Fibroblast of skin of right biceps (primary cell): ENCODE results near the gene NBEAL2.
A peak's percentile ranks its signal among the peaks of the same experiment; 100 is the strongest.

ENCODE experiments used
- DNase-seq: peaks from one replicate; pipeline ENCODE4 v3.0.0-alpha.2; 2013

Gene NBEAL2

DNA sequence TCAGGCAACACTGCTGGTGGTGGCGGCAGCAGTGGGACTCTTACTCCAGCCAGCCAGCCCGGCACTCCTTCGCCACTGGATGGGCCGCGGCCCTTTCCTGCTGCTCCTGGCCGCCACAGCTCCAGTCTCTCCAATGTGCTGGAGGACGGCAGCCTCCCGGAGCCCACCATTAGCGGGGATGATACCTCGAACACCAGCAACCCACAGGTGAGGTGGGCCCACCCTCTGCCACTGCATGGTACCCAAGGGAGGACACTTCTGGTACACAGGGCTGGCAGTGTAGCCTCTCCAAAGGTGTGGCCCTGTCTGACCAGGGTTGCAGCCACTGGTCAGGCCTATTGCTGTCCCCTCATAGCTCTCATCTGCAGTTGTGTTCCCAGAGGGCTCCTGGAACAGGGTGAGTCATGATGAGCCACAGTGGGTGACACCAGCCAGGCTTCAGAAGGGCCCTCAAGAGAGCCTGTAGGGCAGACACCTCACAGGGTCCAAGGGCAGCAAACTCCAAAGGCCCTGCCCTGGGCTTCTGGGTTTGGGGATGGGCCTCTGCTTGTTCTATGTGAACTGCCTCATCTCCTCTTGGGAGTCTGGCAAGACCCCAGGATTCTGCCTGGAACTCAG lies 20.8 kb downstream of the NBEAL2 start:
- peak; percentile 8 for DNase-seq

DNA sequence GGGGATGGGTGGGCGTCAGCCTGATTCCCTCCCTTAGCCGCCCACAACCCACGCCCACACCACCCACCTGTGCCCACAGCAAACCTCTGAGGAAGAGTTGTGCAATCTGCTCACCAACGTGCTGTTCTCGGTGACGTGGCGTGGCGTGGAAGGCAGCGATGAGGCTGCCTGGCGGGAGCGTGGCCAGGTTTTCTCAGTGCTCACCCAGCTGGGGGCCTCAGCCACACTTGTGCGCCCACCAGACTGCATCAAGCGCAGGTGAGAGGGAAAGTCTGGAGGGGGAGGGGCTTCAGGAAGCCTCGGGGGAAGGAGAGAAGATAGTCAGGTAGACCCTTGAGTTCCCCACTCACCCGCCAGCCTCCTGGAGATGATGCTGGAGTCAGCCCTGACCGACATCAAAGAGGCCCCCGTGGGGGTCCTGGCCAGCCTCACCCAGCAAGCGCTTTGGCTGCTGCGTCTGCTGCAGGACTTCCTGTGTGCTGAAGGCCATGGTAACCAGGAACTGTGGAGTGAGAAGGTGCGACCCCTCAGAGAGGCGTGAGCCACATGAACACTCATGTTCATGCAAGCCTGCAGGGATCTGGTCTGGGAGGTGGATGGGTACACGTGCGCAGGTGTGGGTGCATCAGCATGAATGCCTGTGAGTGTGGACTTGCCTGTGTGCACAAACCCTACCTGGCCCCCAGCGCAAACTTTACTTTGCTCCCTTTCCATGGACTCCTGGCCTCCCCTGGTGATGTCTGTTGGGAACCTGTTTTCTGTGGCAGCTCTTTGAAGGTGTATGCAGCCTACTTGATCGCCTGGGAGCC lies 21.7 kb downstream of the NBEAL2 start:
- no peak for DNase-seq

DNA sequence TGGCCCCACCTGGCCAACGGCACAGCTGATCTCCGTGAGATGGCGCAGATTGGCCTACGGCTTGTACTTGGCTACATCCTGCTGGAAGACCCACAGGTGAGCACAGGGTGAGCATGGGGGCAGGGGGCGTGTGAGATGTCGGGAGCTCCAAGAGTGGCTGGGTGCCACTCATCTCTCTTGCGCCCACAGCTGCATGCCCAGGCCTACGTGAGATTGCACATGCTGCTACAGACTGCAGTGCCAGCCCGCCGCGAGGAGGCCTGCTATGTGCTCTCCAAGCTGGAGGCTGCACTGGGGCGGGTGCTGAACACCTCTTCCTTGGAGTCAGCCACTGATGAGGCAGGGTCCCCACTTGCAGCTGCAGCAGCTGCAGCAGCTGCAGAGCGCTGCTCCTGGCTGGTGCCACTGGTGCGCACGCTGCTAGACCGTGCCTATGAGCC lies 22.3 kb downstream of the NBEAL2 start:
- no peak for DNase-seq

DNA sequence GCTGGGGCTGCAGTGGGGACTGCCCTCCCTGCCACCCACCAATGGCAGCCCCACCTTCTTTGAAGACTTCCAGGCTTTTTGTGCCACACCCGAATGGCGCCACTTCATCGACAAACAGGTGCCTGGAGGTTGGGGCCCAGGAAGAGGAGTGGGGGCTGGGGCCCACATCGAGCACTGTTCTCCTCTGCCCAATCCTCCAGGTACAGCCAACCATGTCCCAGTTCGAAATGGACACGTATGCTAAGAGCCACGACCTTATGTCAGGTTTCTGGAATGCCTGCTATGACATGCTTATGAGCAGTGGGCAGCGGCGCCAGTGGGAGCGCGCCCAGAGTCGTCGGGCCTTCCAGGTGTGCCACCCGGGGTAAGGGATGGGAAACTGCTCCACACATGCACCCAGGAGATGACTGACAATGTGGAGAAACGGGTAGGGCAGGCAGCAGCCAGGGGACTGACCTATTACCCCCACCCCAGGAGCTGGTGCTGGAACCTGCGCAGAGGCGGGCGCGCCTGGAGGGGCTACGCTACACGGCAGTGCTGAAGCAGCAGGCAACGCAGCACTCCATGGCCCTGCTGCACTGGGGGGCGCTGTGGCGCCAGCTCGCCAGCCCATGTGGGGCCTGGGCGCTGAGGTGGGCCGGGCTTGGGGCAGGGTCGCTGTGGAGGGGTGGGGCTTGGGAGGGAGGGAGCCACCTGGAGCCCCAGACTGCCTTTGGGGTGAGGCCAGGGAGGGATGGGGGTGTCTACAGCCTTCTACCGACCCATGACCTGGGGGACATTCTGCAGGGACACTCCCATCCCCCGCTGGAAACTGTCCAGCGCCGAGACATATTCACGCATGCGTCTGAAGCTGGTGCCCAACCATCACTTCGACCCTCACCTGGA lies 22.9 kb downstream of the NBEAL2 start:
- DNase-seq, result no peak

DNA sequence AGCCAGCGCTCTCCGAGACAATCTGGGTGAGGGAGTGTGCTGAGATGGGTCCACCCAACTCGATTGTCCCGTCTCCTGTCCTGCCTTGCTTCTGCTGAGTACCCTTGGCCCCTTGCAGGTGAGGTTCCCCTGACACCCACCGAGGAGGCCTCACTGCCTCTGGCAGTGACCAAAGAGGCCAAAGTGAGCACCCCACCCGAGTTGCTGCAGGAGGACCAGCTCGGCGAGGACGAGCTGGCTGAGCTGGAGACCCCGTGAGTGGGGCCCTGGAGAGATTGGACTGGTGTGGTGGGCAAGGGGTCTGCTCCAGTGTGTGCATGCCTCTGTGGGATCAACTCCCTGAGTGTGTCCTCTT lies 23.6 kb downstream of the NBEAL2 start:
- no peak for DNase-seq

DNA sequence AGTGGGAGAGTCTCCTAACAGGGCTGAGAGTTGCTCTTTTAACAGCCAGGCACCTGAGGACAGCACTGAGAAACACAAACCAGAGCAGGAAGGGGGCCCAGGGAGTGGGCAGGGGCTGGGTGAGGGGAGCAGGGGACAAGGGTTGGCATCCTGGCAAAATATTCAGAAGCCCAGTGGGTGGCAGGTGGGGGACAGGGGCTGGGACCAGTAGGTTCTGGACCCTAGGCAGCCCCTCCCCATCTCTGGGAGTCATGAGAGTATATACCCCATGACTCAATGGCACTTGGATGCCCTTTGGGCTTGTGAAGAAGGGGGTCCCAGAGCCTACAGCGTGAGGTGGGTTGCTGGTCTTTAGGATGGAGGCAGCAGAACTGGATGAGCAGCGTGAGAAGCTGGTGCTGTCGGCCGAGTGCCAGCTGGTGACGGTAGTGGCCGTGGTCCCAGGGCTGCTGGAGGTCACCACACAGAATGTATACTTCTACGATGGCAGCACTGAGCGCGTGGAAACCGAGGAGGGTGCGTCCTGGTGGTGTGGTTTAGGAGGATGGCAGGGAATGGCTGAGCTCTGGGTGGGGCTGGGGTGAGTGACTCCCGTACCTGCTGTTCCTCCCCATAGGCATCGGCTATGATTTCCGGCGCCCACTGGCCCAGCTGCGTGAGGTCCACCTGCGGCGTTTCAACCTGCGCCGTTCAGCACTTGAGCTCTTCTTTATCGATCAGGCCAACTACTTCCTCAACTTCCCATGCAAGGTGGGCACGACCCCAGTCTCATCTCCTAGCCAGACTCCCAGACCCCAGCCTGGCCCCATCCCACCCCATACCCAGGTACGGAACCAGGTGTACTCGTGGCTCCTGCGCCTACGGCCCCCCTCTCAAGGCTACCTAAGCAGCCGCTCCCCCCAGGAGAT lies 24.2 kb downstream of the NBEAL2 start:
- DNase-seq, result no peak

DNA sequence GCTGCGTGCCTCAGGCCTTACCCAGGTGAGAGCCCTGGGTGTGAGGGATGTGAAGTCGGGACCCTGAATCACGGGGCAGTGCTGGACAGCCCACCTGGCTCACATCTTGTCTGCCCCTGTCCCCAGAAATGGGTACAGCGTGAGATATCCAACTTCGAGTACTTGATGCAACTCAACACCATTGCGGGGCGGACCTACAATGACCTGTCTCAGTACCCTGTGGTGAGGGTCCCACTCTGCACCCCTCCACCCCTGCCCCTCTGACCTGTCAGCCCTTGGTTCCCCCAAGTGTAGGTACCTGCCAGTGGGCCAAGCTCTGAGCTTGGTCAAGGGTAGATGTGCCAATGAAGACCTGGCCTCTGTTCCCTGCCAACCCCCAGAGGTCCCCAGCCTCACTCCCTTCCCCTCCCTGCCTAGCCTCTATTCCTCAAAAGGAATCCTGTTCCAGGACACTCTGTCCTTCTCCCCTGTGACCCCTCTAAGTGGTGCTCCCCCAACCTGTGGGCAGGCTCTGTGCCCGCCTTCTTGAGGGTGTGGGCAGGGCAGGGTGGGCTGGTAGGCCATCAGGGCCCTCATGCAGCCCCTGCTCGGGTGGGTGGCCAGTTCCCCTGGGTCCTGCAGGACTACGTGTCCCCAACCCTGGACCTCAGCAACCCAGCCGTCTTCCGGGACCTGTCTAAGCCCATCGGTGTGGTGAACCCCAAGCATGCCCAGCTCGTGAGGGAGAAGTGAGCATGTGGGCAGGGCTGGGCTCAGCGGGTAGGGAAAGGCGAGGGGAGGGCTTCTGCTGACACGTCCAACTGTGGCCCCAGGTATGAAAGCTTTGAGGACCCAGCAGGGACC lies 25.1 kb downstream of the NBEAL2 start:
- no peak for DNase-seq

DNA sequence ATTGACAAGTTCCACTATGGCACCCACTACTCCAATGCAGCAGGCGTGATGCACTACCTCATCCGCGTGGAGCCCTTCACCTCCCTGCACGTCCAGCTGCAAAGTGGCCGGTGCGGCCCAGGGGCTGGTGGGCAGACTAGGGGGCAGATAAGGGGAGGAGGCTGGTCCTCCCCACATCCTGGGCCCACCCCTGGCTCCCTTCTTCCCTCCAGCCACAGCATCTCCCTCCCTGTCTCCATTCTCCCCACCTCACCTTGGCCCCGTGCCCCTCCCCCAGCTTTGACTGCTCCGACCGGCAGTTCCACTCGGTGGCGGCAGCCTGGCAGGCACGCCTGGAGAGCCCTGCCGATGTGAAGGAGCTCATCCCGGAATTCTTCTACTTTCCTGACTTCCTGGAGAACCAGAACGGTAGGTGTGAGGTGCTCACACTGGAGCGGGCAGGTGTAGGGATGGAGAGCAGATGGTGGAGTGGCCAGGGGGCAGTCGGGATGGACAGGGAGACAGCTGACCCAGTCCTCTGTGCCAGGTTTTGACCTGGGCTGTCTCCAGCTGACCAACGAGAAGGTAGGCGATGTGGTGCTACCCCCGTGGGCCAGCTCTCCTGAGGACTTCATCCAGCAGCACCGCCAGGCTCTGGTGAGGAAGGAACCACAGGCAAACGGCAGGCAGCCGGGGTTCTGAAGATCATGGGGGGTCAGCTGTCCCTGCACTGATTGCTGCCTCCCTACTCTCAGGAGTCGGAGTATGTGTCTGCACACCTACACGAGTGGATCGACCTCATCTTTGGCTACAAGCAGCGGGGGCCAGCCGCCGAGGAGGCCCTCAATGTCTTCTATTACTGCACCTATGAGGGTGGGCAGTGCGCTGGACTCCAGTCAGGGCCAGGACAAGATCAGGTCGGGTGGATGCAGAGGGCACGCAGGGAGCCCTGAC lies 26.0 kb downstream of the NBEAL2 start:
- no peak for DNase-seq

DNA sequence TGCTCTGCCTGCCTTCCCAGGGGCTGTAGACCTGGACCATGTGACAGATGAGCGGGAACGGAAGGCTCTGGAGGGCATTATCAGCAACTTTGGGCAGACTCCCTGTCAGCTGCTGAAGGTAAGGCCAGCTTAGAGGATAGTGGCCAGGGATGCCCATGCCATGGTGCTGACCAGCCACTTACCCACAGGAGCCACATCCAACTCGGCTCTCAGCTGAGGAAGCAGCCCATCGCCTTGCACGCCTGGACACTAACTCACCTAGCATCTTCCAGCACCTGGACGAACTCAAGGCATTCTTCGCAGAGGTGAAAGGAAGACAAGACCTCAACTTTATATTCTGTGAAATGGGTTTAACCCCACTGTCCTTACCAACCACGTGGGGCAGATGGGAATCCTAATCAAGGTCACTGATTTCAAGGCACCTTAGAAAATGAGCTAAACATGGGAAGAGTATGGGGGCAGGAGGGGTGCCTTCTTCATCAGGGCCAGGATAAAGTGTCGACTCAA lies 26.7 kb downstream of the NBEAL2 start:
- no peak for DNase-seq

DNA sequence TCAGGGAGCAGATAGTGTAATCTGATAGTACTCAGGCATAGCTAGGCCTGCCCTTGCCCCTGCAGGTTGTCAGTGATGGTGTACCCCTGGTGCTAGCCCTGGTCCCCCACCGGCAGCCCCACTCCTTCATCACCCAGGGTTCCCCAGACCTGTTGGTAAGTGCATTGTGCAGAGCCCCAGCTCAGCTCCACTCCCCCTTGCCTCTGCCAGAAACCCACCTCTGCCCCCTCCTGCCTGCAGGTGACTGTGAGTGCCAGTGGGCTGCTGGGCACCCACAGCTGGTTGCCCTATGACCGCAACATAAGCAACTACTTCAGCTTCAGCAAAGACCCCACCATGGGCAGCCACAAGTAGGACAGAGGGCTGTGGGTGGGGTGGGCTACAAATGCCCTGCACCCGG lies 27.5 kb downstream of the NBEAL2 start:
- DNase-seq, result no peak

DNA sequence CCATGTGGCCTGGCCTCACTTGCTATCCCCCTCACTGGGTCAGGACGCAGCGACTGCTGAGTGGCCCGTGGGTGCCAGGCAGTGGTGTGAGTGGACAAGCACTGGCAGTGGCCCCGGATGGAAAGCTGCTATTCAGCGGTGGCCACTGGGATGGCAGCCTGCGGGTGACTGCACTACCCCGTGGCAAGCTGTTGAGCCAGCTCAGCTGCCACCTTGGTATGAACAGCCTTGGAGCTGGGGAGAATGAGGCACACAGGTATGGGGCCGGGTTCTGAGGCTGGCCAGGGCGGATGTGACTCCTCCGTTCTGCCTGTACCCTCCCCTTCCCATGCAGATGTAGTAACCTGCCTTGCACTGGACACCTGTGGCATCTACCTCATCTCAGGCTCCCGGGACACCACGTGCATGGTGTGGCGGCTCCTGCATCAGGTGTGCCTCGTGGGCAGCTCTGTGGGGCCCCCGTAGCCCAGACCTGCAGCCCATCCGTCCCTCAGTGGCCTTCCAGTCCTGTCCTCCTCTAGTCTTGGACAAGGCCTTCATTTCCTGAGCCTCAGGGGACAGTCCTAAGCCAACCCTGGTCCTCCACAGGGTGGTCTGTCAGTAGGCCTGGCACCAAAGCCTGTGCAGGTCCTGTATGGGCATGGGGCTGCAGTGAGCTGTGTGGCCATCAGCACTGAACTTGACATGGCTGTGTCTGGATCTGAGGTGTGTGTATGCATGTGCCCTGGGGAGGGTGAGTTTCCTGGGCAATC lies 28.2 kb downstream of the NBEAL2 start:
- DNase-seq, result no peak

DNA sequence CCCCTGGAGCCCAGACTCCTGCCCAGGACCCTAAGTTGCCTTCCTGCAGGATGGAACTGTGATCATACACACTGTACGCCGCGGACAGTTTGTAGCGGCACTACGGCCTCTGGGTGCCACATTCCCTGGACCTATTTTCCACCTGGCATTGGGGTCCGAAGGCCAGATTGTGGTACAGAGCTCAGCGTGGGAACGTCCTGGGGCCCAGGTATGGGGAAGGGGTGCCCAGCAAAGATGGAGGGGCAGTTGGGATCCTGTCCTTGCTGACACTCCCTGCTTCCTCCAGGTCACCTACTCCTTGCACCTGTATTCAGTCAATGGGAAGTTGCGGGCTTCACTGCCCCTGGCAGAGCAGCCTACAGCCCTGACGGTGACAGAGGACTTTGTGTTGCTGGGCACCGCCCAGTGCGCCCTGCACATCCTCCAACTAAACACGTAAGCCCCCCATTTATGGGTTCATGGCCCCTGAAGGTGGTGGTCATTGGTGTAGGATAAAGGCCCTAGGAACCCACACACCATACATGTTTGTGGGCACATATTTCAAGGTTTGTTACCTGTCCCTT lies 28.8 kb downstream of the NBEAL2 start:
- DNase-seq, result no peak

DNA sequence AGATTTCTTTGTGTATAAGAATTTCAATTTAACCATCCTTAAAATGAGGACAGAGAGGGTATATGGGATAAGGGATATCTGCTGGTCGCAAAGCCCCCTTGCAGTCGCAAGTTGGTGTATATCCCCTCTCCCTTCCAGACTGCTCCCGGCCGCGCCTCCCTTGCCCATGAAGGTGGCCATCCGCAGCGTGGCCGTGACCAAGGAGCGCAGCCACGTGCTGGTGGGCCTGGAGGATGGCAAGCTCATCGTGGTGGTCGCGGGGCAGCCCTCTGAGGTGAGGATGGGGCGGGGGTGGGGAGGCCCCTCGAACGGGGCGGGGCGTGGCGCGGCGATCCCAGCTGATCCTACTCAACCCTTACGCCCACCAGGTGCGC lies 29.4 kb downstream of the NBEAL2 start:
- no peak for DNase-seq

DNA sequence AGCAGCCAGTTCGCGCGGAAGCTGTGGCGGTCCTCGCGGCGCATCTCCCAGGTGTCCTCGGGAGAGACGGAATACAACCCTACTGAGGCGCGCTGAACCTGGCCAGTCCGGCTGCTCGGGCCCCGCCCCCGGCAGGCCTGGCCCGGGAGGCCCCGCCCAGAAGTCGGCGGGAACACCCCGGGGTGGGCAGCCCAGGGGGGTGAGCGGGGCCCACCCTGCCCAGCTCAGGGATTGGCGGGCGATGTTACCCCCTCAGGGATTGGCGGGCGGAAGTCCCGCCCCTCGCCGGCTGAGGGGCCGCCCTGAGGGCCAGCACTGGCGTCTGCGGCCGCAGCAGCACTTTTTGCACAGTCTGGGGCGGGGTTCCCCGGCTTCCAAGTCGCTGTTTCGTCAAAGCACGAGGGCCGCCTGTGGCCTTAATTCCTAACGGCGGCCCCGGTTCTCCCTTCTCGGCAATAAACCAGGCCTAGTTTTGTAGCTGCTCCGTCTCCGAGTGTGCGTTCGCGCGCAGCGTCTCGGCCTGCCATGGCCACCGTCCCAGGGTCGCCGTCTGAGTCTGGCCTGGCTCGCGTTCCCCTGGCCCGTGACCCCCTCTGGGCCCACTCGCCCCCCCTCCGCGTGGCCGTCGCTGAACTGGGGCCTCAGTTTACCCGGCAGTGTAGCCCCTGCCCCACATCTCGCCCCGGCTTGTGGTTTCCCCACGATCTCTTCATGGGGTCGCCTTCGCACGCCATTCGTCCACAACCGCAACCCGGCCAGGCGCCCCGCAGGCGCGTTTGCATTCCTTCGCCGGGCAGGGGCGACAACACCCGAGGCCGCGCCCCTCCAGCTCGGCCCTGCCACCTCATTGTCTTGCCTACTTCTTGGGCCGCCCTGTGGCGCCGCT lies 30.0 kb downstream of the NBEAL2 start:
- peak; percentile 95 for DNase-seq

DNA sequence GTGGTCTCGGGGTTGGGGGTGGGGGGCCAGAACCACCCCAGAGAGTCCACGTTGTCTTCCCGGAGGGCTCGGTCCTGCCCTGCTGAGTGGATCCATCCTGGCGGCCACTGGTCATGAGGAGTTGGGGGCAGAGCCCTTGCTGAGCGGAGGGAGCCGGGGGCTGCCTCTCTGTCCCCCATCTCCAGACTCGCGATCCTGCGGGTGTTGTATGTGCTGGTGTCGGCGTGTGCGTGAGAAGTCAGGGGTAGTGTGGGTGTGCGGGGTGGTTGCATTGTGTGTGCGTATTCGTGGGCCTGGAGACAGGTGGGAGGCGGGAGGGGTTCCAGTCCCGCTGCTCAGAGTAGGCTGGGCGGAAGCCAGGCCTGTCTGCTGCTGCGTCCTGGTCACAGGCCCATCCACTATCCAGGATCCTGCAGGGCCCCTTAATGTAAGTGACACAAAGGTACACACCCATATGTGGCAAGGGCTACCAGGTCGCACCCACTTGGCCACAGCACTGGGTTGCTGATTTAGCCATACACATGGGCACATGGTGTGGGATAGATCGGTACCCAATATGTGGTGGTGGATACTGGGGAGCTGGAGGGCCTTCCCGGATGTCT lies 30.7 kb downstream of the NBEAL2 start:
- no peak for DNase-seq

DNA sequence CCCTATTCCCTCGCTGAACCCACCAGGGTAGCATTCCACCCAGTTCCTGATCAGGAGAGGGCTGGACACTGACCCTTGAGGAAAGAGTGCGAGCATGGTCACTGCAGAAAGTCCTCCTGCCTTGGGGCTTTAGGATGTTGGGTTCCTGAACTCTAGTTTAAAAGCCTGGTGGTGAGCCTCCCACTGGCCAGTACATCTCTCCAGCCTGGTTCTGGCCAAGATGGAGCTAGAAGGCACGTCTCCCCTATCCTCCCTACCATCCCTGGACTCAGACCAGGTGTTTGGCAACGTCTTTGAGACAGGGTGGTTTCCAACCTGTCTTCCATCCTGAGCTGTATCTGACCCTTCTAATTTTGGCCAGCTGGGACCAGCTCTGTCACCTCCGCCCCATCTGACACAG lies 31.4 kb downstream of the NBEAL2 start:
- DNase-seq, result no peak

DNA sequence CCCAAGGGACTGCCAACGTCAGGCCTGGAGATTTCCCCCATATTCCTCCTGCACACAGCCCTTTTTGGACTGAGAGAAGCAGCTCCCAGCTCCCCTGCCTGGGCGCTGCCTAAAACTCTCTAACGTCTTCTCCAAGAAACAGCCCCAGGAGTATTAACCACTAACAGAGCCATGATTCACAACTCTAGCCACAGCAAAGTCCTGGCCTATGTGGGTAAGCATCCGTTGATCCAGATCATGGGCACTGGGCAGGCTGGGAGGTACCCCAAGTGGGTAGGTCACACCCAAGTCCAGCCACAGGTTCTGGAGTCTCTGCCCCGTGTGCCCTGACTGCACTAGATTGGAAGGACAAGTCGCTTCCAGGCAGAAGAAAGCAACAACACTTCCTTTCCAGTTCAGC lies 31.9 kb downstream of the NBEAL2 start:
- DNase-seq, result no peak
